Cardiac muscle cell (in vitro differentiated cells and primary cell): ENCODE data around the gene EVA1C. TPM values are rescaled to one million over a fixed set of nuclear protein-coding genes. Genes with fewer than 3 reads are reported as not detected.
"Not testable (repeated sequence)": the region's sequence is repeated elsewhere in the genome, so short reads cannot be mapped to it uniquely, and the experiment has no call there.

ENCODE experiments used
- DNase-seq, 2 donors: peaks; one replicate each; pipeline versions ENCODE4 v3.0.0 to v3.0.0-alpha.2; 2010 to 2017; ENCODE audit warnings: low read depth in 1 of 2, low spot score in 1 of 2
- H3K27ac ChIP-seq: fragments of 200-600 bp; sonication (generic); 2 replicates; pipeline ENCODE4 v1.5.1; 2016
- H3K27me3 ChIP-seq: fragments of 200-600 bp; sonication (generic); 2 replicates; pipeline ENCODE4 v1.6.0; 2016; ENCODE audit warnings: control low read depth
- H3K36me3 ChIP-seq: fragments of 200-600 bp; sonication (generic); 2 replicates; pipeline ENCODE4 v1.5.1; 2016; ENCODE audit warnings: control low read depth
- H3K4me1 ChIP-seq: fragments of 200-600 bp; sonication (generic); 2 replicates; pipeline ENCODE4 v1.8.1; 2017; ENCODE audit warnings: low read depth, mild to moderate bottlenecking, mixed run types
- H3K4me3 ChIP-seq: fragments of 200-600 bp; sonication (generic); 2 replicates; pipeline ENCODE4 v1.5.1; 2016; ENCODE audit warnings: mild to moderate bottlenecking
- H3K9me3 ChIP-seq: fragments of 200-600 bp; sonication (generic); 2 replicates; pipeline ENCODE4 v1.5.1; 2017; ENCODE audit warnings: low read depth, mild to moderate bottlenecking, control low read depth
- polyA plus RNA-seq: library from polyadenylated mRNA; unstranded; fragments of >200 nt; fragmentation: Nextera tagmentation; extraction: Ambion mirVana; gene quantifications from 2 replicates; pipeline ENCODE4 v1.2.1, GENCODE V29; 2016
- total RNA-seq: library from RNA; depleted of rRNA; stranded (reverse); fragments of >200 nt; gene quantifications from 2 replicates; pipeline ENCODE4 v1.2.3, GENCODE V29; 2016
- TF ChIP-seq, protein P1 (sequence below): IDR thresholded peaks from 2 replicates; pipeline ENCODE4 v1.5.1; 2012; ENCODE audit warnings: low read depth, mild to moderate bottlenecking, low read length

Gene EVA1C
- total and polyA plus RNA-seq, 2 experiments from 2014 or later = 0.51 TPM; not detected in 1

DNA sequence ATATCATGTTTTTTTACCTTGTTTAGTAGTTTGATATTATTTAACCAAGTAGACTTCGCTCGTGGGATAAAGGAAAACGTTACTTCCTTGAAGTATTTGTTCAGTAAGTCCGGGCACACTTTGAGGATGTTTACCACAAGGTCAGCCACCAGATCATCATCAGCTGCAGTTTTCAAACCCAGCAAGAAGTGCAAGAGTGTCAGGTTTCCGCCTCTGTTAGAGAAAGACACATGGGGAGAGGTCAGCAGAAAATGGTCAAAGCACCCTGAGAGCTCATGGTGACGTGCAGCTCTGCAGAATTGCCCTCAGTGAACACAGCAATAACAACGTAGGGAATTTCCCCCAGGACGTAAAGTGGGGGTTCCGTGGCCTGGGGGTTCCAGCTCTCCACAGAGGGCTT lies 44.1 kb upstream of the EVA1C start:
- TF ChIP-seq, protein P1, sequence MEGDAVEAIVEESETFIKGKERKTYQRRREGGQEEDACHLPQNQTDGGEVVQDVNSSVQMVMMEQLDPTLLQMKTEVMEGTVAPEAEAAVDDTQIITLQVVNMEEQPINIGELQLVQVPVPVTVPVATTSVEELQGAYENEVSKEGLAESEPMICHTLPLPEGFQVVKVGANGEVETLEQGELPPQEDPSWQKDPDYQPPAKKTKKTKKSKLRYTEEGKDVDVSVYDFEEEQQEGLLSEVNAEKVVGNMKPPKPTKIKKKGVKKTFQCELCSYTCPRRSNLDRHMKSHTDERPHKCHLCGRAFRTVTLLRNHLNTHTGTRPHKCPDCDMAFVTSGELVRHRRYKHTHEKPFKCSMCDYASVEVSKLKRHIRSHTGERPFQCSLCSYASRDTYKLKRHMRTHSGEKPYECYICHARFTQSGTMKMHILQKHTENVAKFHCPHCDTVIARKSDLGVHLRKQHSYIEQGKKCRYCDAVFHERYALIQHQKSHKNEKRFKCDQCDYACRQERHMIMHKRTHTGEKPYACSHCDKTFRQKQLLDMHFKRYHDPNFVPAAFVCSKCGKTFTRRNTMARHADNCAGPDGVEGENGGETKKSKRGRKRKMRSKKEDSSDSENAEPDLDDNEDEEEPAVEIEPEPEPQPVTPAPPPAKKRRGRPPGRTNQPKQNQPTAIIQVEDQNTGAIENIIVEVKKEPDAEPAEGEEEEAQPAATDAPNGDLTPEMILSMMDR = no peak
- Histone ChIP-seq H3K27ac (no peak overlapping the region), H3K27me3 (no peaks in the 10 kb centered on the region), H3K4me1 (no peaks in the 10 kb centered on the region), H3K36me3 (peaks cover 37% of the 10 kb centered on the region), H3K4me3 (no peak overlapping the region), H3K9me3 (no peaks in the 10 kb centered on the region)
- no peak for DNase-seq

DNA sequence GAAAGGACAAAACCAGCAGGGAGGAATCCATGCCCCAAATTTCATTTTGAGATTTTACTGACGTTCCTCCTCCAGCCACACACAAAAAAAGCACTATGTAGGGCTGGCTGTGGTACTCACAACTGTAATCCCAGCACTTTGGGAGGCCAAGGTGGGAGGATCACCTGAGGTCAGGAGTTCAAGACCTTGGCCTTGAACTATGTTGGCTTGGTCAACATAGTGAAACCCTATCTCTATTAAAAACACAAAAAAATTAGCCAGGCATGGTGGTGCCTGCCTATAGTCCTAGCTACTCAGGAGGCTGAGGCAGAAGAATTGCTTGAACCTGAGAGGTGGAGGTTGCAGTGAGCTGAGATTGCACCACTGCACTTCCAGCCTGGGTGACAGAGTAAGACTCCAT lies 43.5 kb upstream of the EVA1C start:
- not testable (repeated sequence) for H3K27me3 ChIP-seq, H3K4me3 ChIP-seq, H3K9me3 ChIP-seq, H3K27ac ChIP-seq, DNase-seq, H3K4me1 ChIP-seq
- H3K36me3 ChIP-seq = peaks cover 37% of the 10 kb centered on the region

DNA sequence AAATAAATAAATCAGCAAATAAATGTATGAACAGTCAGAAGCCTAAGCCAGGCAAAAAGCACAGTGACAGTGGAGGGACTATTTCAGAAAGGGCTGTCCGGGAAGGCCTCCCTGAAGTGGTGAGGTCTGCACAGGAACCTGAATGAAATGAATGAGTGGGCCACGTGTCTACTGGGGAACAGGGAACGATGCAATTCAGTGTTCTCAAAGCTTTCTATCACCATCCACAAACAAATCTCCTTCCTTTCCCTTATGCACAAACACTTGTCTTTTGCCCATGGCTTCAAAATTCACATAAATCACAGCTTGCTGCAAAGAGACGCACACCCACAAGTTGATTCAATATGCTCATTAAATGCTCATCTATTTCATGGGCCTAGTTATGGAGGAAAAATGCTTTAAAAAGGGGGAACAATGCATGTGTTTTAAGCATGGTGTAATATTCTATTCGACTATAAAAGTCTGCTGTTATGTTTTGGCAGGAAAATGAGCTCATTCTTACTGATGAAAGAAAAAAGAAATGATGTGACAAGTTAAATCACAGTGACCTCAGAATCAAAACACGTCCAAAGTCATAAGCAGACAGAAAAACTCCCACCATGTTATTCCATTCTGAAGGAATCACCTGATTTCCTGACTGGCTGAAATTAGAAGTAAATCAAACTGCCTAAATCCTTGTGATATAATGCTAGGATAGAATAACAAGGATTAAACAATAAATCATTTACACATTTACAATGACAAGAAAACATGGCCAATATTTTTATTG lies 41.3 kb upstream of the EVA1C start:
- TF ChIP-seq, protein P1 = no peak

DNA sequence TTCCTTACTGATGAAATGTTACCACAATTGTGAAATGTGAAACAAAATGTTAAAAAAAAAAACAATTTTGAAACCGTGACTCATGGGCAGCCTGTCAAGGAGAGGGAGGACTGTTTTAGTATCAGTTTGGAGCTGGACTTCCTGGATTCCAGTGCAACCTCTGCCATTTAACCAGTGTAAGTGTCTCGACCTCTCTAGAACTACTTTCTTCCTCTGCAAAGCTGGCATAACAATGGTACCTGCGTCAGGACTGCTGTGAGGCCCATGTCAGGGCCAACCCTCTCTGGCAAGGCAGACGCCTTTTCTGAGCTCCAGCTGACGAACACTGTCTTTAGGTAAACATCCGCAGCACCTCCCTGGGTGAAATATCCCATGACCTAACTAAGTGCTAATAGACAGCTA lies 40.6 kb upstream of the EVA1C start:
- Histone ChIP-seq H3K4me3 (no peak overlapping the region), H3K9me3 (no peaks in the 10 kb centered on the region), H3K27ac (no peak overlapping the region), H3K27me3 (no peaks in the 10 kb centered on the region), H3K36me3 (peaks cover 34% of the 10 kb centered on the region), H3K4me1 (no peaks in the 10 kb centered on the region)
- DNase-seq = peak in 1 of 2 donors; percentile 86
- TF ChIP-seq, protein P1 = no peak

More for the DNA sequence above, 41.3 kb upstream of the EVA1C start:
- H3K9me3 ChIP-seq = no peaks in the 10 kb centered on the region
- no peaks in the 10 kb centered on the region for H3K4me1 ChIP-seq
- no peaks in the 10 kb centered on the region for H3K27me3 ChIP-seq
- H3K4me3 ChIP-seq = no peak overlapping the region
- H3K36me3 ChIP-seq = peaks cover 36% of the 10 kb centered on the region
- DNase-seq = no peak
- no peak overlapping the region for H3K27ac ChIP-seq

DNA sequence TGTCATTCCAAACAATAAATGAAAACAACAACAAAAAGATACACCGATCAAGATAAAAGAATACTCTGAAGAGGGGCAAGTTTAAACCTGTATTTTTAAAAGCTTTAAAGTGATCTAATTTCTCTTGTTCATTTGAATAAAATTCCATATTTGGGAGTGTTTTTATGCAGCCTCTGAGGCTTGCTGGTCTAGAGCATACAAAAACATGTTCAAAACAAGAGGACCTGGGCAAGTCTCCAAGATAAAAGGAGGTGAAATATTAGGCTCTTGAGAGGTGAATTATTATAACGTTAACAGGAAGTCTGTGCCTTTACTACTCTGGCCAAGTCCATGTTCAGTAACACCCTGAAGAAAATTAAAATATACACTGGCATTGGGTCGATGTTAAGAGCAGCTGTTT lies 39.8 kb upstream of the EVA1C start:
- Histone ChIP-seq H3K36me3 (peaks cover 29% of the 10 kb centered on the region), H3K4me3 (no peak overlapping the region), H3K27ac (no peak overlapping the region), H3K9me3 (no peaks in the 10 kb centered on the region), H3K4me1 (no peaks in the 10 kb centered on the region), H3K27me3 (no peaks in the 10 kb centered on the region)
- TF ChIP-seq, protein P1 = no peak
- DNase-seq = peak in 1 of 2 donors; percentile 41

DNA sequence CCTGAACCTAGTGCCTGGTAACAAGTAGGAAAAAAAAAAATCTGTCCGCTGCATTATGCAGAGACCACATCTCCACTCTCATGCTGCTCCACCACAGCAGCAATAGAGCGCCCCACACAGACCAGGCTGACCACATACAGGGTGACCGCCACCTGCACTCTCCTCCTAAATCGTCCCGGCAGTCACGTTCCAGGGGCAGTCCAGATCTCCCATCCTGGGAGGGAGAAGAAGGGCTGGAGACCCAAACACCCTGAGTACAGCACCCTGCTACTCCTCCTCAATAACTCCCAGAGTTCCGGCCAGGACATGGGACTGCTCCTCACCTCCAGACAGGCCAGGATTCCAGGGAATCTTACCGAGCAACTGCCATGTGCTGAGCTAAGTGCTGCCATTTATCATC lies 35.0 kb upstream of the EVA1C start:
- no peak for DNase-seq
- no peaks in the 10 kb centered on the region for H3K27me3 ChIP-seq
- TF ChIP-seq, protein P1 = no peak
- H3K36me3 ChIP-seq = peaks cover 11% of the 10 kb centered on the region
- H3K27ac ChIP-seq = no peak overlapping the region
- no peak overlapping the region for H3K4me3 ChIP-seq
- no peaks in the 10 kb centered on the region for H3K9me3 ChIP-seq
- no peaks in the 10 kb centered on the region for H3K4me1 ChIP-seq
